ENCODE results near the gene CD58.
A peak's percentile ranks its signal among the peaks of the same experiment; 100 is the strongest.

Gene CD58

DNA sequence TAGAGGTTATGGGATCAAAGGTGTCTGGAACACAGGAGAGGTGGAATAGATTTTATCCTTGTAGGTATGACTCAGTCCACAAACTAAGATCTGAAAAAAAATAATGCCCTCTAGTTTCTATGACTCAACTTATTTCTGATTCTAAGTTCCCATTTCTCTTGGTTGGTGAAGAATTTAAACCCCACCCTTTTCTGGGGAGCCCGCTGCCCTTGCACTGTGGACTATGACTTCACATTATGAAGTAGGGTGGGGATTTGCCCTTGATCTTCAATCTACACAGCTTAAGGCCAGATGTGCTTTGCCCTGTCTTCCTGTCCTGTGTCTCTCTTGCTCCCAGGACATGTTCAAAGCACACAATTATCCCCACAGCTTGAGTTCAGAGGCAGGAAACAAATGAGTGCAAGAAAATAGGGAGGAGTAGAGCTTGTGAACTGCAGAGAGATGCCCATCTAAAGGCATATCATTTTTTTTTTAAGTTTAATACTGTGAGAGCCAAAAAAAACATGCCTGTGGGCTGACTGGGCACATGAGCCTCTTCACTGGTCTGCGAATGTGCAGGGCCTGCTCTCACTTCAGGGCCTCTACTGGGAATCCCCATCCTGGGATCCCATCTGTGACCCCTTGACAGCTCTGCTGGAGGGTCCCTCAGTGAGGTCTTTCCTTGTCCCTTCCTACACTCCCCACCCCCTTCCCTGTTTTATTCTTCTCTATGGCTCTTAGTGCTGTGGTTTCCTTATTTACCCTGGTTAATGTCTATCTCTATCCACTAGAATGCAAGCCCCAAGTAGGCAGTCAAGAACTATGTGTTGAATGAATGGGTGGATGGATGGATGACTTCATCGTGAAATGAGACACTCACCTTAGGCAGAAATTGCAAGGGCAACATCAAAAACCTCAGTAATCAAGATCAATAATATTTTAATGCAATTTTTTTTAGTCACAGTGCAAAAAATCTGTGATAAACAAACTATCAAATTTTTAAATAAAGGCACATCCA is 61.5 kb downstream of the CD58 start:
- no peak for DNase-seq (ENCODE audit: low read depth in 2 of 2)

DNA sequence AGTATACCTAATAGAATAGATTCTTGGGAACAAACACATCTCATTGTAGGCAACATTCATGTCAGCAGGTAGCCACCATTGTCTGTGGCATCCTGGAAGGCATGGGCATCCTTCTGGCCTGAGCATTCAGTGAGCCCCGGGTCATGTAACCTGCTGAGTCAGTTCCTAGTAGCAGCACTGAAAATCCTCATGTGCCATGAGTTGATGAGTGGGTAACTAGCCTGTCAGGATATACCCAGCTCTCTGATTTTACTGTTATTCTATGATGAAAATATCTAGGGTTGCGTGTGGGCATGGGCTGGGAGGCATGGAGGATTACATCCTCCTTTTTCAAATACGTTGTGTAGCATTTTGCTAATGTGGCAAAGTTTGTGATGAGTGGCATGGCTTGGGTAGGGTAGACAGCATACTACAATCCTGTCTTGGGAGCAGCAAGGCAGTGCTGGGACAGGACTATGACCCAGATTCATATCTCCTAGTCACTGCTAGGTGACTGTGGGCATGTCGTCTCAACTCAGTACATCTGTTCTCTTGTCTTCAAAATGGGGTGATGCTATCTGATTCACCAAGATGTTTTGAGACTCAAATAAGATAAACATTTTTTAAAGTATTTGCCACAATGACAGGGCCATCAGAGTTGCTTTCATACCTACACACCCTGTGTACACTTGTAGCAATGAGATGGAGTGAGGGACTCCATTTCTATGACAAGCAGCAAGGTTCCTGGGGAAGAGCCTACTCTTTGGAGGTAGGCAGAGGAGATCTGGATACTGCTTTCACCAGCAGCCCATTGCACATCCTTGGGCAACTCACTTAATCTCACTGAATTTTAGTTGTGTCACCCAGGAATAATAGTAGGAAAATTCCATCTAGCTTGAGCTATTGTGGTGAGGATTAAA is 62.5 kb downstream of the CD58 start:
- DNase-seq (ENCODE audit: low read depth in 2 of 2), result no peak

GRCh38 chr1:116507631-116508030 is 63.2 kb downstream of the CD58 start:
- DNase-seq (ENCODE audit: low read depth in 2 of 2), result no peak

GRCh38 chr1:116506132-116507004 is 64.5 kb downstream of the CD58 start:
- no peak for DNase-seq (ENCODE audit: low read depth in 2 of 2)

- DNase-seq (ENCODE audit: low read depth in 2 of 2), result peak; percentile 51 to 68
These were observed 66.3 kb downstream of the CD58 start for GRCh38 chr1:116504308-116505156.

DNA sequence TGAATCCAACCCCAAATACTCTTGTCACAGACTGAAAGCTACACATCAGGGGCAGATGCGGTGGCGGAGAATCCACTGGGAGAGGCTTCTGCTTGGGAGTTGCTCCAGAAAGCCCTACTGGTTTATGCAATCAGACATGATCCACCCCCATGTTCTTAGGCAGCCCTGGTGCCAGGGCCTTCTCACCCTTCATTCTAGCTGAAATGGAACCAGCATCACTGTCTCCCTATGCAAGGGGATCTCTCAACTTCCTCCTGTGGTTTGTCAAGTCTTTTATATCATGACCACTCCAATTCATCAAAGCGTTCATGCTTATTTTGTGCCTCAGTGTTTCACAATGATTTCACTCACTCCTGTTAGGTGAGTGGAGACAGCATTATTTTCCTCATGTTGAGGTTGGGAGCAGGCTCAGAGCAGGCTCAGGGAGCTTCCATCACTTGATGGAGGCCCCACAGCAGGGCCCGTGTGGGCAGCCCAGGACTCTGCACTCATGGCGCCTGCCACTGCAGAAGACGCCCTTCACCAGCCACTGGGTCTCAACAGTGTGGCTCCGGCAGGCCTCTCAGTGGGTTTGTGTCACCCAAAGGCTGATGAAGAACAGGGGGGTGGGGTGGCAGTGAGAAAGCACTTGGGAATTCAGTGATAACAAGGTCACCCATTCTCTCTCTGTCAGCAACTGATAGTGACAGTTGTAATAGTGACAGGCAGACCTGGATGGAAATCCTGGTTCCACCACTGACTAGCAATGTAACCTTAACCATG is 67.1 kb downstream of the CD58 start:
- DNase-seq (ENCODE audit: low read depth in 2 of 2), result no peak

- no peak for DNase-seq (ENCODE audit: low read depth in 2 of 2)
These were observed 68.0 kb downstream of the CD58 start for GRCh38 chr1:116502671-116503314.

DNA sequence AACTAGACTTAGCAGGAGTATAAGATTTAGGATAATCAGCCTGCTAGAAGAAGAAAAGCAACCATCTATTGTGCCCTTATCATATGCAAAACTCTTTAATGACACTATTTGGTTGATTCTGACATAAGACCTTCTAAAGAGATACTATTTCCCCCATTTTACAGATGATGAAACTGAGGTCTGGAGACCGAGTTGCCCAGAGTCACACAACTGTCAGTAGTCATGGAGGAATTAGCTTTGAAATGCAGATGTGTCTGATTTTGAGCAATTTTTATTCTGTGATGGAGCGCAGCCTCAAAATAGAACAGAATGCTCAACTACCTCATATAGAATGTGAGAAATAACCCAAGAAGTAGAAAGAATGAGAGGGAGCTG is 69.0 kb downstream of the CD58 start:
- DNase-seq (ENCODE audit: low read depth in 2 of 2), result no peak

- DNase-seq (ENCODE audit: low read depth in 2 of 2), result no peak
These were observed 69.5 kb downstream of the CD58 start for GRCh38 chr1:116501125-116501869.

DNA sequence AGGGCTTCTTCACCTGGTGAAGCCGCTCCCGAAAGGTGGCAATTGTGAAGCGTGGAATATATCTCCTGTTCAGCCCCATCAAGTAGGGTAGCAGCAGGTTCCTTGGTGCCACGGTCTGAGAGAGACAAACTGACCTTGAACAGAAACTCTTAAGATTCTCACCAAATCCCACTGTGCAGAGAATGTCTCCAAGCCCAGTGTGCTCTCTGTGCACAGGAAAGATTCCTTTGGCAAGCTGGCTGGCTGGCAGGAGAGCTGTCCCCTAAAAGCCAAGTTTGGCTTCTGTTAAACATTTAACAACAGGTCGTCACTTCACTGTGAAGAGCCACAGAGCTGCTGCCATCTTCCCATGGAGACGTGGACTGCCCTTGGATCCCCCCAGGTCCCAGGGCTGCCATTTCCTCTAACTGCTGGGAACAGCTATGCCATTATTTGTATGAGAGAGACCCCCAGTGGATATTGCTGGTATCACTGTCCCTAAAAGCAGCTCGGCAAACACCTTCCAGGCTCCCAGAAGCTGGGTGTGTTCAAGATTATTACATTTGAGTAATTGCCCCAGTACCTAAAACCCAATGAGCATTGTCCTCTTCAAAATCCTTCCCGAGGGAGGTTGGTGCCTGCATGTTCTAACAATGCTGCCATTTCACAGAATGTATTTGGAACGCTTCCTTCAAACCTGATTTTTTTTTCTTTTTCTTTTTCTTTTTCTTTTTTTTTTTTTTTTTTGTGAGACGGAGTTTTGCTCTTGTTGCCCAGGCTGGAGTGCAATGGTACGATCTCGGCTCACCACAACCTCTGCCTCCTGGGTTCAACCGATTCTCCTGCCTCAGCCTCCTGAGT is 71.8 kb downstream of the CD58 start:
- DNase-seq (ENCODE audit: low read depth in 2 of 2), result peak in 1 of 2 donors; percentile 46

GRCh38 chr1:116497656-116498055 is 73.2 kb downstream of the CD58 start:
- no peak for DNase-seq (ENCODE audit: low read depth in 2 of 2)

DNA sequence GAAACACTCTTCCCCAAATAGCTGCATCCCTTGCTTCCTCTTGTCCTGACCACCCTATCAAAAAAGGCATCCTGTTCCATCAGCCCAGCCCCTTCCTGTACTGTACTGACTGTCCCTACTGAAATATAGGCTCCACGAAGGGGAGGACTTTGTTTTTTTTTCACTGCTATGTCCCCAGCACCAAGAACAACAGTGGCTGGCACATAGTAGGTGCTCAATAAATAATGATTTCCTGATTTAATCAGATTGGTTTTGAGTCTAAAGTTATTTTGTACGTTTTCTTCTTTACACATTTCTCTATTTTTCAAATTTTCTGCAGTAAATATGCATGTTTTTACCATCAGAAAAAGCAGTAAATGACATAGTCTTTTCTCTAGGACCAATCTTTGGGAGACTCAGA is 73.9 kb downstream of the CD58 start:
- DNase-seq (ENCODE audit: low read depth in 2 of 2), result no peak

- no peak for DNase-seq (ENCODE audit: low read depth in 2 of 2)
These were observed 74.4 kb downstream of the CD58 start for GRCh38 chr1:116496380-116496779.

DNA sequence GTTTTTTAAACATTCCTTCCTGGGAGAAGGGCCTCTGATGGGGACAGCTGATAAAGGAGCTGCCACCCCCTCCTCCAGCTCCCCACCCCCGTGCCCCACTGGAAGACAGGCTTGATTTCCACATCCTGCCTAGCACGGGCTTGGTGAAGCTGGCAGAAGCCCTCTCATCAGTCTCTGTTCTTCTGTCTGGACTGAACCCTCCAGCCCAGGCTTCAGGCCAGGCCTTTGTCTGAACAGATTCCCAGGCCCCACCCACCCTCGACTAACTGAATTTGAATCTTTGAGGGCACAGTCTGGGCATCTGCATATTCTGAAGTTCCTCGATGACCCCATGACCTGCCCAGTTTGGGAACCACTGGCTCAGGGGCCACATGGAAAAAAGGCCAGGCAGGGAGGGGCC is 75.3 kb downstream of the CD58 start:
- no peak for DNase-seq (ENCODE audit: low read depth in 2 of 2)

DNA sequence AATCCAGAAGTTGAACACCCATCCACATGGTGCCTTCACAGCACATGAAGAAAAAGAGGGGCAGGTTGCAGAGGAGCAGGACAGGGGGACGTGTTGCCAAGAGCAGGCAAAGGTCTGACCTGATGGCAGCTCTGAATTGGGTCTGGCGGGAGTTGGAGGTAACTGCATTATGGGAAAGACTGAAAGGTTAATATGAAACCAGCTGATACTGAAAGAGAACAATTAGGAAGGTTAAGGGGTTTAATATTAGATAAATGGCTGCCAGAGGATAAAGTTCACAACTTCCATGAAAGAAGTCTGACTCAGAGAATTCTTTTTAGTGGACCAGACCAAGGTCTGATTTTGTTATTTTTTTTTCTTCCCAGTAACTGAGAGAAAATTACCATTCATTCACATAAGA is 76.1 kb downstream of the CD58 start:
- no peak for DNase-seq (ENCODE audit: low read depth in 2 of 2)

DNA sequence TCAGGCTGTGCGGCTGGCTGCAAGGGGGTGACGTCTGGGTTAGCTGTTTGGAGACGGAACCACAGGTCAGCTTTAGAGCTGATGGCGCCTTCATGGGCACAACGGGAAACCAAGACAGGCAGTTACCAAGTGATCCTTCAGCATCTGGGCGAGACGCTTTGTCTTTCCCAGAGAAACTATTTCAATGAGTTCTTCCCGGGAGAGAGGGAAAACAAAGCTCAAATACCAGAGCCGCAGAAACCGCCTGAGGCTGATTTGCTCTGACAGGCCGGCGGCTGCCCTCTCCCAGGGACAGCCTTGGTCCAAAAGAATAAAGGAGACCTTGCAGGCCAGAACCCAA is 76.5 kb downstream of the CD58 start:
- DNase-seq (ENCODE audit: low read depth in 2 of 2), result no peak

DNA sequence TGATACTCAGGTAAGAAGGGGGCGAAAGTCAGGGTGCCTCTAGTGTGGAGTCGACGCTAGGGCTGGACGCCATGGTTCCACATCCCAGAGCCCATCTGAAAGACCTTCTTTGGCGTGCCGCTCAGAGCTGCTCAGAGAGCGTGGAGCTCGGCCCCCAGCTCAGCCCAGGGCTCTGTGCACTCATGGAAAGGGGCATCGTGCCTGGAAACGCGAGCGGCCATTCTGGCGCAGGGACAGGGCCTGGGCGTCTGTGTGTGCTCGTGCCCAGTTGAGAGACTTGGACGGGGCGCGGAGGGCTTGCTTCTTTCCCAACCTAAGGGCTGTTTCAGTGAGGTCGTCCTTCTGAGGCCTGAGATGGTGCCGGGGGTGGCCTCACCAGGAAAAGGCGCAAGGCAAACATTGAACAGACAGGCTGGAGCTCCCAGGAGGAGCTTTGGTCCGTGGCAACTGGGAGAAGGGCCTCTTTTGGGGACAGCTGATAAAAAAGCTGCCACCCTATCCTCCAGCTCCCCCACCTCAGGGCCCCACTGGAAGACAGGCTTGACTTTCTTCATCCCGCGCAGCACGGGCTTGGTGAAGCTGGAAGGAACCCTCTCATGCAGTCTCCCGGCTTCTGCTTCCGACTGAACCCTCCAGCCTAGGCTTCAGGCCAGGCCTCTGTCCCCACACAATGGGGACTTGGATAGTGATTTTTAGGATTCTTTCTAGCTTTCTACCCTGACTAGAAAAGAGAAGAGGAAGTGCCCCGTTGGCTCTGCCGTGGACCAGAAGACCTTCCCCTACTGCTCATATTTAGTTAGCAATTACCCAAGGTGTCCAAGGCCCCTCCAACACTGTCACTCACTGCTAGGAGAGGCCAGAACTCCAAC is 77.1 kb downstream of the CD58 start:
- DNase-seq (ENCODE audit: low read depth in 2 of 2), result no peak
